Stimulated activated CD8-positive, alpha-beta memory T cell treated with anti-CD3 and anti-CD28 coated beads, Interleukin-2, amount 100 ng/mL, for 48 hours (primary cell): ENCODE data around the gene DYNC2LI1.

Source experiments
- DNase-seq, 2 donors: peaks; one replicate each; pipeline ENCODE4 v3.0.0-alpha.2; 2020; ENCODE audit warnings: low read depth in 2 of 2

DYNC2LI1 gene

DNA sequence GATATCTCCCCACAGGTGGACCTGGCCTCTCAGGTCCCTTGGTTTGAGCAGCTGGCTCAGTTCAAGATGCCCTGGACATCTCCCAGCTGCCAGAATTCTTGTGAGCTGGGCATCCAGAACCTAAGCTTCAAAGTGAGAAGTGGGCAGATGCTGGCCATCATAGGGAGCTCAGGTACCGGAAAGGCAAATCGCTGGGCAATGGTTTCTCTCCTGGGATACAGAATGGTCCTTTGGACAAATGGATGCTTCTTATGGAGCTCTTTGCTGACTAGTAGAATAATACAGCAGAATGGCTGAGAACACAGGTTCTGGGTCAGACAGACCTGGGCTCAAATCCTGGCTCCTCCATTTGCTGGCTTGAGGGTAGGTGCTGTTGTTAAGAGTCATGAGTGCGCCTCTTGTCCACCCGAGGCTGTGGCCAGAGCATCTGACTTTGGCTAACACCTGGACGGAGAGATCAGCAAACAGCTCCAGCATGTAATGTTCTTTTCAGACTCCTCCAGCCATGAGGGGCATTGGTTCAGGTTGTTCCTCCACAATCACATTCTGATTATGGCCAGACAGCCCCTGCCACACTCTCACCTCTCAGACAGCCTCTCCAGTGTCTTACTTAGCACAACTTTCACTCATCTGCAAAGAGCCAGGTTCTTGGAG lies 72.4 kb downstream of the DYNC2LI1 start:
- no peak for DNase-seq

GRCh38 chr2:43848214-43848613 lies 74.4 kb downstream of the DYNC2LI1 start:
- DNase-seq, result no peak

GRCh38 chr2:43851011-43851980 lies 77.5 kb downstream of the DYNC2LI1 start:
- no peak for DNase-seq

- no peak for DNase-seq
Measured at GRCh38 chr2:43852196-43852730, 78.4 kb downstream of the DYNC2LI1 start.

DNA sequence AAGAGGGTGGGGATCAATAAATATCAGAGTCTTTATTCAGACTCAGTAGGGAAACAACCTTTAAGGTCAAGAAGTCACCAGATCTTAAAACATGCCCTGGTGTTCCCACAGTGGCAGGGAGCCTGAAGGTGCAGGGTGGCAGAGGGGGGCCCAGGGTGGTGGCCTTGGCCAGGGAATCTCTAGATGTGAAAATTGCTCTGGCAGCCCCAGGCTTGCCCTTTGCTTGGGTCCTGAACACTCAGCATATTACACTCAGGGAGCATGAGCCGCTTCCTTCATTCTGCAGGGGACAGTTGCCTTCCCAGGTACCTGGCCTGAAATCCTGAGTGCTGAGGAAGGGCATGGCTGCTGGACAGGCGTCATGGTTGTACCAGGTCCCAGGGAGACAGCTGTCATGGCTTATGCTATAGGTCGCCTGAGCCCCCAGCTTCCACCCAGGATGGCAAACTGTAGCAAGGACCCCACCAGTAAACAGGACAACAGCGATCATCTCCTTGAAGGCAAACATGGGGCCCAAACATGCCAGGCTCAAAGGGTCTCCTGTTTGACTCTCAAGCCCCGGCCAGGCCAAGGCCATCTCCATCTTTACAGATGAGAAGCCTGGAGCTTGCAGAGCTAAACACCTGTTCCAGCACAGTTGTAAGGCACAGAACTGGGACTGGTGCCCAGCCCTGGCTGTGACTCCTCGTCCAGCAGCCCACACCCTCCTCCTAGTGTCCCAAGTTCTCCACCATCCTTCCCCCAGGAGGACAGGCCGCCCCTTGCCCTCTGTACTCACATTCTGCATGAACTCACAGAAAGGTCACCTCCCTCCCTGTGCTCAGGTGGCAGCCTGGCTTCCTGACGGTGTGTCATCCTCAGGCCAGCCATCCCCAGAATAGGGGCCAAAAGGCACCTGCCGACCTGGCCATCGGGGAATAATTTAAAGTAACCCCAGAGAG lies 79.6 kb downstream of the DYNC2LI1 start:
- no peak for DNase-seq

- no peak for DNase-seq
Measured at GRCh38 chr2:43854671-43855070, 80.8 kb downstream of the DYNC2LI1 start.

DNA sequence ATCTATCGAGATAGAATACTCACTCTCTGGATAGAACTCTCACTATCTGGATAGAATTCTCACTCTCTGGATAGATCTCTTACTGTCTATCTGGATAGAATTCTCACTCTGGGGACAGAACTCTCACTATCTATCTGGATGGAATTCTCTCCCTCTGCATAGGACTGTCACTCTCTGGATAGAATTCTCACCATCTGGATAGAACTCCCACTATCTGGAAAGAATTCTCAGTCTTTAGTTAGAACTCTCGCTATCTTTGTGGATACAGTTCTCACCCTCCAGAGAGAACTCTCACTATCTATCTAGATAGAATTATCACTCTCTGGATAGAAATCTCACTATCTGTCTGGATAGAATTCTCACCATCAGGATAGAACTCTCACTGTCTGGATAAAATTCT lies 81.5 kb downstream of the DYNC2LI1 start:
- no peak for DNase-seq
